Islet of Langerhans (tissue), 1 donor: ENCODE data around the gene CFAP46.

Source experiments
- FAIRE-seq: peaks from one replicate; lab custom pipeline; 2011; peaks lifted over from hg19 to GRCh38; lab: Jason Lieb, UNC

CFAP46 gene

DNA sequence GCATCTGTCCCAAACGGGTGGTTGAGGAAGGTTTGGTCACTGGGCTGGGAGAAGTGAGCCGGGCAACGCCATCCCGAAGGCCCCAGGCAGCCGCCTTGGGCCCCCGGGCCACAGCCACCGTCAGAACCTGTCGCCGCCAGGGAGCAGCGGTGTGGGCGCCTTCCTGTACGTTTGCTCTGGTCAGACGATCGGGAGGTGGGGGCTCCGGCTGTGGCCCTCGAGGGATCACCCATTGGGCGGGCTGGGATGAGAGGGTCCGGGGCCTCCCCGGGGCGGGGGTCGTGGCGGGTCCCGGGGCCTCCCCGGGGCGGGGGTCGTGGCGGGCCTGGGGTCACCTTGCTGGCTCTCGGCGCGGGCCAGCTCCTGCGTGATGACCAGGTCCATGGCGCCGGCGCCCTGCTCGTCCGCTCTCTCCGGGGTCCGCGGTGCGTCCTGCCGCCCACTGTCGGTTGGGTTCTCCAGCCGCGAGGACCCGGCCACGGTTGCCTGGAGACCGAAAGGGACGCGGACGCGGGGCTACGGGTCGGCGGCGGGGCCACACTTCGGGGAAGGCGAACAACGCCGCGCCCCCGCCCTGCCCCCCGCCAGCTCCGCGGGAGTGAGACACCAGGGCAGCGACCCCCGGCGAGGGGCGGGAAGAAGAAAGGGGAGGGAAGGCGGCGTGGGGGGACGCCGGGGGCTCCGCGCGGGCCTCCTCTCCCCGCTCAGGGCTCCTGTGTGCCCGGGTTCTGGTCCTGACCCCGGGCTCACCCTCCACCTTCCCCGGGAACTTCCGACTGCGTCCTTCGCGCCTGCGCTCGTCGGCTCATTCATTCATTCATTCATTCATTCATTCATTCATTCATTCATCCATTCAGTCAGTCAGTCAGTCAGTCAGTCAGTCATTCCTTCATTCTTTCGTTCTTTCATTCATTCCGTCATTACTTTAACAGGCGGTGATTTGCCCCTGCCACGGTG lies at the start of gene CFAP46:
TSS of gene CFAP46 (minus strand) at position 470 of the 957 bp plus-strand sequence. CDS start at position 384, 86 bp downstream.
- no peak for FAIRE-seq

DNA sequence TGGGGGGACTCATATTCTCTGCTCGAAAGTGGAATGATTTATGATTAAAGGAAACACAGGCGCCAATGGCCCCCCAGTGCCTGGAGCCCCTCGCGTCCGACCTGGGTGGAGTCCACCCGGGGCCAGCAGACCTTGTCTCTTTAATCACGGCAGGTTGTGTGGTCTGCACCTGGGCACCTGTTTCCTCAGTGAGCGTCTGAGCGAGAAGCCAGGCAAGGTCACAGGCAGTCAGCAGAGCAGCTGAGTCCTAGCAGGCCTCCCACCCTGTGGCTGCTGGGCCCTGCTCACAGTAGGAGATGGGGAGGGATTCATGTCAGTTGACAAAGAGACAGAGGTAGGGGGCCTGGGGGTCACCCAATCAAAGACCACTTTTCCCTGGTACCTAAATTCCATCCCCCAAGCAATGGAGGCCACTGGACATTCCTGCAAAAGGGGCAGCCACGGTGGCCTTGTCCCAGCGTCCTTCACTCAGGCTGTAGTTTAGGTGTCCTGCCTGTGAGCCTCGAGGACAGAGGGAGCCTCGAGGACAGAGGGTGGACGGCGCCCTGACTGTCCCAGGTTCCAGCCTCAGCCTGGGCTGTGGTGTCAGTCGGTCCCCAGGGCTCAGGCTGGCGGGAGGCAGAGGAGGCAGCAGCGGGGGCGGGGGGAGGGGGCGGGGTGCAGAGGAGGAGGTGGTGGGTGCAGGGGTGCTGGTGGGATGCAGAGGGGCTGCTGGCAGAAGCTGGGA lies 49.5 kb upstream of the CFAP46 start:
- FAIRE-seq: no peak

DNA sequence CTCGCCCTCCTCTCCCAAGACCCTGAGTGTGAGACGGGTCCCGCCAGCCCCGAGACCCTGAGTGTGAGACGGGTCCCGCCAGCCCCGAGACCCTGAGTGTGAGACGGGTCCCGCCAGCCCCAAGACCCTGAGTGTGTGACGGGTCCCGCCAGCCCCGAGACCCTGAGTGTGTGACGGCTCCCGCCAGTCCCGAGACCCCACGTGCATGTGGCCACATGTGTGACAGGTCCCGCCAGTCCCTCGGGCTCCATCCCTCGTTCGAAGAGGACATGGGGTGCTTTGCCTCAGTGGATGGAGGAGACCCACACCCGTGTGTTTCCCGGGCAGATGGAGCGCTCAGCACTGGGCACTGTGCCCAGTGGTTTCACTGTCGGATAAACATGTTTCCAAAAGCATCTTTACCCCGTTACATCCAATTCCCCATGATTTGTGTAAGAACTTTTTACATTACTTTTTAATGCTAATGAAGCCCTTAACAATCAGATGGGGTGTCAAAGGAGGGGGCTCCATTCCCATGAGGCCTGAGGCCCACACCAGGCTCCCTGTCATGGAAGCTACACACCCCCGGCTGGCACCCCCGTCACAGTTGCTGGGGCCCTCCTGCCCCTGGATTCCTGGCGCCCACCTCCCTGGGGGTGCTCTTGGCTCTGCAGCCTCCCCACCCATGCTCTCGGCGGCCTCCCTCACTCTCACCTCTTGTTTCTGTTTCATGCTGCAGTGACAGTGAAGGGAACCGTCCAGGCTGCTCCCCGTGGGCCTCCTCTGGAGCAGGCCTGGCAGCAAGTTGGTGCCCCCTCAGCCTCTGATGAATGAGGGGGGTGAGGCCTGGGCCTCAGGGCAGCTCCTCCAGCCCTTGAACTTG lies 48.5 kb upstream of the CFAP46 start:
- FAIRE-seq: no peak

DNA sequence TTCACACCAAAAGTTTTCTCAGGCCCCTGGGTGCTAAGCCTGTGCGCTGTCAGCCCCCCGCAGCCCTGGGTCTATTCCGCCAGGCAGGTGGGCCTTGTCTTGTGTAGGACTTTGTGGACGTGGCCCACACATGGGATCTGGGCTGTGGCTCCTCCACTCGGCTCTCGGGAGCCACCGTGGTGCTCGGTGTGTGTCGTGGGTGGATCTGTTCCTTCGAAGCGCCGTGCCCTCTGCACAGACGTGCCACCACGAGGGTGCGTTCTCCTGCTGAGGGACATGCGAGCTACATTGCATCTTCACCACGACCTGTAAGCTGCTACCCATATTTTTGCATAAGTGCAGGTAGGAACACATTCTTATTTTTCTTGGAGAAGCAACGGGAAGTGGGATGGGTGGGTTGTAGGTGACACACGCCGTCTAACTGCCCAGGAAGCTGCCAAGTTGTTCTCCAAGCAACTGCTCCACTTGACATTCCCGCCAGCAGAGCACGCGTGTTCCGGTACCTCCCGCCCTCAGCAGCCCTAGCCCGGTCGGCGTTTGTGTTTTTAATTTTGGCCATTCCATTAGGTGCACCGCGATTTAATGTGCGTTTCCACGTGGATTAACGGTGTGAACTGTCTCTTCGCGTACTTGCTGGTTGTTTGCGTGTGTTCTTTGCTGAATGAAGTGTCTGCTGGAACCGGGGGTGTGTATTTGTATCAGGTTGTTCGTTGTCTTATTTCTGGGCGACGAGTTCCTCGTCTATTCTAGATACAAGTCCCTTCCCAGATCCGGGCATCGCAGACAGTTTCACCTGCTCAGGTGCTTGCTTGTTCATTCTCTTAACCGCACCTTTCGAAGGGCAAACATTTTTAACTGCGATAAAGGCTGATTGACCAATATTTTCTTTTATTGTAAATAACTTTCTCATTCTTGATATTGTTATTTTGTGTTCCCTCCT lies 47.4 kb upstream of the CFAP46 start:
- no peak for FAIRE-seq

DNA sequence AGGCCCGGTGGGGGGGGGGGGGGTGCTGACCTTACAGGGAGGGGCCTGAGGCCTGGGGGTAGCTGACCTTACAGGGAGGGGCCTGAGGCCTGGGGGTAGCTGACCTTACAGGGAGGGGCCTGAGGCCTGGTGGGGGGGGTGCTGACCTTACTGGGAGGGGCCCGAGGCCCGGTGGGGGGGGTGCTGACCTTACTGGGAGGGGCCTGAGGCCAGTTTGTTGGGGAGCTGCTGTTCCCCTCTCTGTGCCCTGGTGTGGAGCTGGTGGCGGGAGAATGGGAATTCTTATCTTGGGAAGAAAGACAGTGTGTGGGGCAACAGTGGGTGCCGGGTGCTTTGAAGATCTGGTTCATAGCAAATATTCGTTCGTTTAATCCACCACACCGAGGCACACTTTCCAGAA lies 46.6 kb upstream of the CFAP46 start:
- no peak for FAIRE-seq

DNA sequence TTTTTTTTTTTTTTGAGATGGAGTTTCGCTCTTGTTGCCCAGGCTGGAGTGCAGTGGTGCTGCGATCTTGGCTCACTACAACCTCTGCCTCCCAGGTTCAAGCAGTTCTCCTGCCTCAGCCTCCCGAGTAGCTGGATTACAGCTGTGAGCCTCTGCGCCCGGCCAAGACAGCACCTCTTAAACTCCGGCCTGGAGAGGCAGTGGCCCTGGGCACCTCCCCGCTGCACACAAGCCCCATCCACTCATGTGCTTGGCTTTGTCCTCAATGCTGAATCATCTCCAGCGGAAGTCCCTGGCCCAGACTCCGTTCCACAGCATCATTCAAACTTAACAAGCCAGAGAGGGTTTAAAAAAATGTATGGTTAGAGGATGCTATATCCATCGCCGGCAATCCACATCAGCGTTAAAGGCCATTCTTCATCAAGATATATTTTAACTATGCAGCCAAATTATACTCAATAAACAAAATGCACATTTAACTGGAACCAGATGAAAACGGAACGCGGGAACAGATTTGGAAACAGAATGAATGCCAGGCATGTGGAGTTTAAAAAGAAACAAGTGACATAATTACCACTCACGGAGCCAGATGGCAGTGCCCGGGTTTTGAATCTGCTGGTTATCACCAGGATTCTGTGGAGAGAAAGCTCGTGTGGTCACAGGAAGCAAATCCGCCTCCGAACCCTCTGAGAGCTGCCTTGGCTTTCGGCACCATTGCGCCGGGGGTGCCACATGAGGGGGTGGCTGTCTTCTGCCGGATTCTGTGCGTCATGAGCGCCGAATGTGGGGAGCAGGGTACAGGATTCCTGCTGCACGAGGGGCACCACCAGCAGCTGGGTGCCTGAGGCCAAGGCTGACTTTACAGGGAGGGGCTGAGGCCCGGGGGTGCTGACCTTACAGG lies 45.6 kb upstream of the CFAP46 start:
- FAIRE-seq: no peak

DNA sequence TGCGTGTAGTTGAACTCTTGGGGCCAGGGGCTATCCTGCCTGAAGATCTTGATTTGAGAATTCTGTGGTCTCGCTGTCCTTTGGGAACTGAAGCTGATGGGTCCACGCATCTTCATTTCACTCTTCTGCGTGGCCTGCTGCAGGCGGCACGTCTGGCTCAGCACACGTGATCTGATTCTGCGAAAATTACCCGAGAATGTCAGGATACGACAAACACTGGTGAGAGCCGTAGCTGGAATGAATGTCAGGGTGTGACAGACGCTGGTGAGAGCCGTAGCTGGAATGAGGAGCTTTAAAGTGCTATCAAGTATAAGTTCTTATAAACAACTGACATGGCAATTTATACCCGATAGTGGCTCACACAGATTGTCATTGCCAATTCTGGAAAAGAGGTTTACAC lies 44.6 kb upstream of the CFAP46 start:
- FAIRE-seq: no peak

DNA sequence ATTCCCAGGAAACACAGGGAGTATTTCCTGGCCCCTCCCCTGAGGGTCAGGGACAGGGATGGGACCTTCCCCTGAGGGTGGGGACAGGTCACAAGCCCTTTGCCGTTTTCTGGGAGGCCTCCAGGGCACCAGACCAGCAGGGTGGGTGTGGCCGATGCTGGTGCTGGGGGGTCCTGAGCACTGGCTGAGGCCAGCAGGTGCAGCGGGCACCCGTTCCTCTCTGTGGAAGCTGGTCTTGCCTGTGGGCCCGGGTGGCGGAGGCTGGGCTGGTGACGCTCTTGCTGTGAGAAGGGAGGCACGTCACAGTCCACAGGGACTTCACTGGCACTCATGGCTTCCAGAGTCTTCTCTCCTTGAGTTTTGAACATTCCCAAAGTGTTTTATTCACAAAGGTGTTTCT lies 44.2 kb upstream of the CFAP46 start:
- FAIRE-seq: no peak

DNA sequence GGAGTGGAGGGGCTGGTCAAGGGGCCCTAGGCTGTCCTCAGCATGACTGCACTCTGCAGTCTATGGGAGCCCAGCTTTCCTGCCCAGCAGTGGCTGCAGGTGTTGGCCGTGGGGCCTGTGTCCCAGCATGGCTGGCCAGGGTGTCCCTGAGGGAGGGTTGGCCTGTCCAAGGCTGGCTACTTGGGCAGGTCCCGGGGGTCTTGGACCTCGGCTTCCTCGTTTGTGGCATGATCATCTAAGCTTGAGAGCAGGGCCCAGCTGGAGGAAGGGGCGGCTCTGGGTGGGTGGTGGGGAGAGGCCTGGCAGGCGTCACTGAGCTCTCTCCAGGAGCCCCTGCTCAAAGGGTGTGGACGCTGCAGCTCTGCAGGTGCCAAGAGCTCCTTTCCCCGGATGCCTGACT lies 43.7 kb upstream of the CFAP46 start:
- no peak for FAIRE-seq

DNA sequence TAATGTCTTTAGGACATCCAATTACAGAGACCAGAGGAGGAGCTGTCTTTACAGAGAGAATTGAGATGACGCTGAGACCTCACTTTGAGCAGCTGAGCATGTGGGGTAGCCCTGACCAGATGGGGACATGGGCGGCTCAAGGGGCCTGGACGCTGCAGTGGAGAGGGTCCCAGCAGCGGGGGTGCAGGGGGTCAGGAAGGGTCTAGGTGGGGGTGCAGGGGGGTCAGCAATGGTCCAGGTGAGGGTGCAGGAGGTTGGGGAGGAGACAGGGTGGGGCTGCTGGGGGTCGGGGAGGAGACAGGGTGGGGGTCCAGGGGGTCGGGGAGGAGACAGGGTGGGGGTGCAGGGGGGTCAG lies 43.2 kb upstream of the CFAP46 start:
- no peak for FAIRE-seq

DNA sequence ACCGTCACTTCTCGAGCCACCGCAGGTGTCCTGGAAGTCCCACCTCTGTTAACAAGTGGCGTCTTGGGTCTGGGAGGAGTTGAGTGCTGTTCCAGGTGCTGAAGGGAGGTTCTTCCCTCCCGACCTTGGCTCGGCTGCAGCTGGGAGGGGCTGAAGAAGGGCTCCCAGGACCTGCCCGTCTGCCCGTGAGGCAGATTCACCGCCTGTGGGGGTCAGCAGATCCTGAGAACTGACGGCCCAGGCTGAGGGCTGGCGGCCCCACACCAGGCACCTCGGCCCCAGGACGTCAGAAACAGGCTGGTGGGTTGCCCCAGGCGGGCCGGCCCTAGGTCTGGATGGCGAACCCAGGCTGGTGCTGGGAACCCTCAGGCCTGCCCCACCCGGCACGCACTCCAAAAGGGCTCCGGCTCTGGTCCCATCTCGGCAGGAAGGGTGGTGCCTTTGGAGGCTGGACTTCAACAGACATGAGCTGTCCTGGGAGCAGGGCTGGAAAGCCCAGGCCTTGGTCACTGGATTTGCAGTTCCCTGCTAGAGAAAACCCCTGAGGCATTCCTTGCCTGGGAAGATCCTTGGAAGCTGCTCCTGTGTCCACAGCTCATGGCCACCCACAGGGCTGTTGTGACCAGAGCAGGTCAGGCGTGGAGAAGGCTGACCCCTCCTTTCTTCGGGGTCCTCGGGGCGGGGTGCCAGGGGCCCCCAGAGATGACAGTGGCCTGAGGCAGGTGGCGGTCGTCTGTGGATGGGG lies 42.6 kb upstream of the CFAP46 start:
- no peak for FAIRE-seq

DNA sequence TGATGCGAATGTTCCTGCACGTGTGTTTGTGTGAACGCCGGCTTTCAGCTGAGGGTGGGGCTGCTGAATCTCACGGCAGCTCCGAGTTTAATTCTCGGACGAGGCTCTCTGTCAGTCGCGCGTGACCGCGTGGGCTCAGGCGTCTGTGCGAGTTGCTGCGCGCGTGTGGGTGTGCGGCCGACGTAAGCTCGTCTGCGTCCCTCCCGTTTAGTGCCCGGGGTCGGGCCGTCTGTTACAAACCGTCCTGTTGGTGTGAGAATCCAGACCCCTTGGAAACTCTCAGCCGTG lies 41.6 kb upstream of the CFAP46 start:
- FAIRE-seq: no peak

DNA sequence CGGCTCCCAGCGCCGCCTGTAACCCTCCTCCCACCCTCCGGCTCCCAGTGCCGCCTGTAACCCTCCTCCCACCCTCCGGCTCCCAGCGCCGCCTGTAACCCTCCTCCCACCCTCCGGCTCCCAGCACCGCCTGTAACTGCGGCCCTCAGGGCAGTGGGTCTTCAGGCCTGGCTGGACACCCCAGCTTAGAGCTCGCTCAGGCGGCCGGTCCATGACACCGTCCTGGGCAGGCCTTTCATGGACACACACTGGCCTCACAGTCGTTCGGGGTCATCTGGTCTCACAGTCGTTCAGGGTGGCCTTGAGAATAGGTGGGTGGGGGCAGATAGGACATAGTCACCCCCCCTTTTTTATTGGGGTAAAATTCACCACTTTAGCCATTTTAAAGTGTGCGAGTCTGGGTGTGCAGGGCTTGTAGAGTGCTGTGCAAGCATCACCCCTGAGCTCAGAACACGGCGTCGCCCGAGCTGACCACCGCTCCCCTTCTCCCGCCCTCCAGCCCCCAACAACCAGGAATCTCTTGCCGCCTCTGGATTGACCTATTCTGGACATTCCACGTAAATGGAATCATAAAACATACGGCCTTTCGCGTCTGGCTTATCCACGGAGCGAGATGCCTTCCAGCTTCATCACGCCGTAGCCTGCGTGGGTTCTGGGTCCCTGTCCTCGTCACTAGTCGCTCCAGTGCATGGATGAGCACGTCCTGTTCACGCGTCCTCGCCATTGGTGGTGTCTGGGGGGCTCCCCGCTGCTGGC lies 41.1 kb upstream of the CFAP46 start:
- FAIRE-seq: no peak

DNA sequence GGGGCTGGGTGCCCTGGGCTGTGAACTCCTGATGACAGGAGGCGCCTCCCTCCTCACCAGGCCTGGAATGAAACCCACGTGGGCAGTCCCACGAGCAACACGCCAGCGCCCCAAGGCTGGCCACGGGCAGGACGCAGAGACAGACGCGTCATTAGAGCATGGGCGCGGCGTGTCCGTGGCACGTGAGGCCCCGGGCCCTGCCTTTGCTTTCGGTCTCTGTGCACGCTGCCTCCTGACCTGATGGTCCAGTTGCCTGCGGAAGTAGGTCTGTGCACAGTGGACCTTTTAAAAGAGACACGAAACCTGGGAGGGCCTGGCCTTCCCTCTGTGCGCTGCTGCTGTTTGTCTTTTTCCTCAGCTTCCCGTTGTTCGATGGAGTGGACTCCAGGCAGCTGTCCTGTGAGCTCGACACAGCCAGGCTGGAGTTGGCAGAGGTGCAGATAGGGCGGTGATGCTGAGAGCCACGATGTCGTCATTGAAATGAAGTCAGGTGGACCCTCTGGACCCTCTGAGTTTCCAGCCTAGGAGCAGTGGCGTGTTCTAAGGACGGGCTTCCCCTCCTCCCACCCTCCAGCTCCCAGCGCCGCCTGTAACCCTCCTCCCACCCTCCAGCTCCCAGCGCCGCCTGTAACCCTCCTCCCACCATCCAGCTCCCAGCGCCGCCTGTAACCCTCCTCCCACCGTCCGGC lies 40.1 kb upstream of the CFAP46 start:
- FAIRE-seq: no peak

DNA sequence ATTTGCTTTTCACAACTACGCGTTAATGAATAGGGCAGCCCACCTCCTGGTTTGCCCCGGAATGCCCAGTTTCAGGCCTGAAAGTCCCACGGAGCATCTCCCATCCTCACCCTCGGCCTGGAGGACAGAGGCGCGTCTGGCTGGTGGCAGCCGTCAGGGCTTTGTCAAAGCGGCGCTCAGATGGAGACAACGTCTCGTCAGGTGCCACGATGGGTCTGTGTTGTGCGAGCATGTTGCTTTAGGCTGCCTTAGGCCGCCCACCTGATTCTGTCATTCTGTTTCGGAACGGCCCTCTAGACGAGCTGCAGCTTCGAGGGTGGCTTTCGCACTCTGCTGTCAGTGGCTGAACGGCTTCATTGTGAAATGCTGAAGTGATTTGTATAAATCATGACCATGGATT lies 39.4 kb upstream of the CFAP46 start:
- no peak for FAIRE-seq

DNA sequence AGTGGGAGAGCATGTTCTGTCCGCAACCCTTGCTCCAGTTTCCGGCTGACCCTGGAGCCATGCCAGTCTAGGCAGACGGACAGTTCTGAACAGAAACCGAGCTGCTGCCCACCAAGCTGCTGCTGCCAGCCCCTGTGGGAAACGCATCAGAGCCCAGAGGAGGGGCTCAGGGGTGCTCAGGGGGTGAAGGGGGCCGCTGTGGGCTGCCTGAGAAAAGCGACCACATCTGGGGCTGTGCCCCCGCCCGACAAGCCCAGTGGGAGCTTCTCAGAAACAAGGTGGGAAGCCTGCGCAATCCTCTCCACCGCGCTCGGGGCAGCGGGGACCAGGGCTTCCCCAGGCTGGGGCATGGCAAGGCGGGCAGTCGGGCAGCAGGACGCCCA lies 38.8 kb upstream of the CFAP46 start:
- FAIRE-seq: no peak

DNA sequence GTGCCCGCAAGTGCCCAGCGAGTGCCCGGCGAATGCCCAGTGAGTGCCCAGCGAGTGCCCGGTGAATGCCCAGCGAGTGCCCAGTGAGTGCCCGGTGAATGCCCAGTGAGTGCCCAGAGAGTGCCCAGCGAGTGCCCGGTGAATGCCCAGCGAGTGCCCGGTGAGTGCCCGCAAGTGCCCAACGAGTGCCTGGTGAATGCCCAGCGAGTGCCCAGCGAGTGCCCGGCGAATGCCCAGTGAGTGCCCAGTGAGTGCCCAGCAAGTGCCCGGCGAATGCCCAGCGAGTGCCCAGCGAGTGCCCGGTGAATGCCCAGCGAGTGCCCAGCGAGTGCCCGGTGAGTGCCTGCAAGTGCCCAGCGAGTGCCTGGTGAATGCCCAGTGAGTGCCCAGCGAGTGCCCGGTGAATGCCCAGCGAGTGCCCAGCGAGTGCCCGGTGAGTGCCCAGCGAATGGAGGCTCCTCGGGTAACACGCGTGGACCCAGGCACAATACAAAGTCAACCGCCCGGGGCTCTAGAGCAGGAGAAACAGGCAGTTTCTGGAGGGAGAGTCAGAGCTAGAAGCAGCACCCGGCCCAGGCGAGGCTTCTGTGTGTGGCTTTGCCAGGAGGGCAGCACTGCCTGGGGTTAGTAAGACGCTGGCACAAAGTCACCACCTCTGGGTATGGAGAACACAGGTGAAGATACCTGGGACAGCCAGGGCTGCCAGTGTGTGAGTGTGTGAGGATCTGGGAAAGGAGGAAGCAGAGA lies 38.2 kb upstream of the CFAP46 start:
- FAIRE-seq: no peak
